ENCODE results near the gene MED13L. TPM values are rescaled to one million over a fixed set of nuclear protein-coding genes. Genes with fewer than 3 reads are reported as not detected.

The MED13L gene
- total RNA-seq, 4 donors from 2014 or later: 126 to 194 (median 154) TPM

DNA sequence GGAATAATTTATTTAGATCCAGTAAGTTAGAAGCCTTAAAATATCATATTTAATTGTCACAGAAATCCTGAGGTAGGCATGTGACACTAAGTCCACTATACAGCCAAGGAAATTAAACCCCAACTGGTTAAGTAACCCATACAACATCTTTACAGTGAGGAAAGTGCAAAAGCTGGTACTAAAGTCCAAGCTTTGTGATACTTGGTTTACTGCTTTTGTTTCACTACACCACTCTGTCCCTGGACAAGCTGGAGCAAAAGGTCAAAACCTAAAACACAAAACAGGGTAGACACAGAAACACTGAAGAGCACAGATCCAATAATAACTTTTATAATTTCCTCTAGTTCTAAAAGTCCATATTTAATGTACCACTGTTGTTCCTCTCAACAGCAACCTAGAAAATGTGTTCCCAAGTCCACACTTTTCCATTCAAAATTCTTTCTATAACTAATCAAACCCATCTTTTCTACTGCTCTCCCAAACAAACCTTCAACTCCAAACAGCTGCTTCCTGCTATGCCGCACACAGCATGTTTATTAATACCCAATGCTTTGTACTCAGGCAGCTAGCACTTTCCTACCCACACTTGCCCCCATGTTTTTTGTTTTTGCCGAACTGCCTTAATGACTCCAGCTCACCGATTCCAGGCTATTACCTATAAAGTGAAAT, 90.9 kb downstream of the MED13L start:
- Histone ChIP-seq H3K36me3 (no peaks in the 10 kb centered on the region), H3K9me3 (no peaks in the 10 kb centered on the region), H3K27ac (no peak overlapping the region), H3K4me1 (peaks cover 11 to 61% (median 27%) of the 10 kb centered on the region in 4 donors), H3K27me3 (no peaks in the 10 kb centered on the region), H3K4me3 (no peak overlapping the region)
- DNase-seq: no peak
- in situ Hi-C loops (cut with MboI; ENCODE audit: low pct_ligation_motif_present in 1 of 4, low pct_unique_long_range_greater_than_20kb in 1 of 4, low sequenced_read_pairs in 3 of 4): no loop called here
- TF ChIP-seq EP300 (IDR thresholded peaks at IDR 0.05; ENCODE audit: low read depth): no peak
- 52 to 73% methylated on average over 3 of the region's 3 CpGs for WGBS, 2 donors (ENCODE audit: low coverage in 1 of 2)
- intact Hi-C loops (cut with DNase I; ENCODE audit: low total_unique reads): no loop called here

DNA sequence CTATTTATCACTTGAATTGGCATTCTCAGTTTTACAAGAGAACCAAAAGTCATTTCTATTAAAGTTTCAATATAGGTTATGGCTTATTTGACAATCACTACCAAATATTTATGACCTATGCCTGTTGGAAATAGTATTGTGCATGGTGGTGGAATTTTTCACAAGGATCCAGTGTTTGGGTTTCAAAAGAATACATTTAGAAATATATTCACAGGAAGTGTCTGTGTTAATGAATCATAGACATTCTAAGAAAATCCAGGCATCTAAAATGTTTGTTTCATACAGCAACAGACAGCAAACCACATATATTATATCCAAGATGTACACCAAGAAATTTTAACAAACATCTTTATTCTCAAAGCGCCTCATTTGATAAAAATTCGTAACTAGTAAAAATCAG, 92.7 kb downstream of the MED13L start:
- in situ Hi-C loops (cut with MboI; ENCODE audit: low pct_ligation_motif_present in 1 of 4, low pct_unique_long_range_greater_than_20kb in 1 of 4, low sequenced_read_pairs in 3 of 4): no loop called here
- intact Hi-C loops (cut with DNase I; ENCODE audit: low total_unique reads): no loop called here
- no peaks in the 10 kb centered on the region for H3K36me3 ChIP-seq
- TF ChIP-seq POLR2AphosphoS5 (IDR thresholded peaks at IDR 0.05): no peak
- TF ChIP-seq EP300 (IDR thresholded peaks at IDR 0.05; ENCODE audit: low read depth): no peak
- TF ChIP-seq POLR2A (IDR thresholded peaks at IDR 0.05): no peak
- TF ChIP-seq, protein P1, sequence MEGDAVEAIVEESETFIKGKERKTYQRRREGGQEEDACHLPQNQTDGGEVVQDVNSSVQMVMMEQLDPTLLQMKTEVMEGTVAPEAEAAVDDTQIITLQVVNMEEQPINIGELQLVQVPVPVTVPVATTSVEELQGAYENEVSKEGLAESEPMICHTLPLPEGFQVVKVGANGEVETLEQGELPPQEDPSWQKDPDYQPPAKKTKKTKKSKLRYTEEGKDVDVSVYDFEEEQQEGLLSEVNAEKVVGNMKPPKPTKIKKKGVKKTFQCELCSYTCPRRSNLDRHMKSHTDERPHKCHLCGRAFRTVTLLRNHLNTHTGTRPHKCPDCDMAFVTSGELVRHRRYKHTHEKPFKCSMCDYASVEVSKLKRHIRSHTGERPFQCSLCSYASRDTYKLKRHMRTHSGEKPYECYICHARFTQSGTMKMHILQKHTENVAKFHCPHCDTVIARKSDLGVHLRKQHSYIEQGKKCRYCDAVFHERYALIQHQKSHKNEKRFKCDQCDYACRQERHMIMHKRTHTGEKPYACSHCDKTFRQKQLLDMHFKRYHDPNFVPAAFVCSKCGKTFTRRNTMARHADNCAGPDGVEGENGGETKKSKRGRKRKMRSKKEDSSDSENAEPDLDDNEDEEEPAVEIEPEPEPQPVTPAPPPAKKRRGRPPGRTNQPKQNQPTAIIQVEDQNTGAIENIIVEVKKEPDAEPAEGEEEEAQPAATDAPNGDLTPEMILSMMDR (IDR thresholded peaks at IDR 0.05): no peak
- H3K4me3 ChIP-seq: no peak overlapping the region
- peaks cover 11 to 53% (median 25%) of the 10 kb centered on the region in 4 donors for H3K4me1 ChIP-seq
- DNase-seq: no peak
- H3K27ac ChIP-seq: no peak overlapping the region
- no peaks in the 10 kb centered on the region for H3K9me3 ChIP-seq
- 91 to 97% methylated on average over 2 of the region's 2 CpGs for WGBS, 2 donors (ENCODE audit: low coverage in 1 of 2)
- H3K27me3 ChIP-seq: no peaks in the 10 kb centered on the region

DNA sequence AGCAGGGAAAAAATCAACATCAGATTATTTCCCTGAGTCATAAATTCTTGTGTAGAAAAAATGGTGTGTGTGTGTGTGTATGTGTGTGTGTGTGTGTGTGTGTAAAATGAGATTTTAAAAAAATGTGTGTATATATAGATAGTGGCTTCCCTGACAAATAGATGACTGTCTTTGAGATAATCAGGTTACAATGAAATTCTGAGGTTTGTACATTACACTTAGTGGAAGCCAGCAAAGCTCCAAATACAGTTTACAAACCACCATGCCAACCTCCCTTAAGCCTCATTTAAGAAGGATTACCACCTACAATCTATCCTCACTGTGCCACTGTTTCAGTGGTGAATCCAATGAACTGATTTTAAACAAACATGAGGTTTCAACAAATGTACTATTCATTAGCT, 93.8 kb downstream of the MED13L start:
- no peak for TF ChIP-seq EP300 (IDR thresholded peaks at IDR 0.05; ENCODE audit: low read depth)
- TF ChIP-seq POLR2AphosphoS5 (IDR thresholded peaks at IDR 0.05): no peak
- TF ChIP-seq, protein P1 (IDR thresholded peaks at IDR 0.05): no peak
- no peak for TF ChIP-seq POLR2A (IDR thresholded peaks at IDR 0.05)
- no peaks in the 10 kb centered on the region for H3K27me3 ChIP-seq
- in situ Hi-C loops (cut with MboI; ENCODE audit: low pct_ligation_motif_present in 1 of 4, low pct_unique_long_range_greater_than_20kb in 1 of 4, low sequenced_read_pairs in 3 of 4) (no loop called here), intact Hi-C loops (cut with DNase I; ENCODE audit: low total_unique reads) (no loop called here)
- H3K4me1 ChIP-seq: peaks cover 11 to 48% (median 22%) of the 10 kb centered on the region in 4 donors
- H3K4me3 ChIP-seq: no peak overlapping the region
- no peak overlapping the region for H3K27ac ChIP-seq
- H3K36me3 ChIP-seq: no peaks in the 10 kb centered on the region
- no peaks in the 10 kb centered on the region for H3K9me3 ChIP-seq
- no peak for DNase-seq

DNA sequence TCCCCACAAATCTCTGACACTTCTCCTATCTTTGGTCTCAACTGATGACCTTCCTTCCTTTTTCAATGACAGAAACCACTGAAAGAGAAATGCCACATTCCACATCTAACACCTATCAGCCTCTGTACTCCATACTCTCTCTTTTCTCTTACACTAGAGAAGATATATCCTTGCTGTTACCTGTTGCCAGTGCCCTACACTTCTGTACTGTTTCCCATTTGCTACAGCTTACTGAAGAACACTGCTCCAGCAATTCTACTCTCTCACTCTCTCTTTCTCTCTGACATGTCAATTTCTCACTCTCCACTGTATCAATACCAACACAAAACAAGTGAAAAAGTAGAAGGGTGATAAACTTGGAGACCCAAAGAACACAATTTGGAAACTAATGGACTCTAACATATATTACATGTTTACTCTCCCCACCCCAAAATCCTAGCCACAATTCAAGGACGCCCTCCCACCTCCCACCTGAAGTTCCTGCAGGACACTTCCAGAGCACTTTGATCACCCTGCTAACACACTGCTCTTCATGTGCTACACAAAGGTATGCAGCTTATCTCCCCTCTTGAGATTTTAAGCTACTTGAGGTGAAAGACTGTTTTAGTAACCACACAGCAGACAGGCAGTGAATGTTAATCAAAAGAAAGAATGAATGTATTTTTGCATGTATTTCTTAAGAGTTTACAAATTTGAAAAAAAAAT, 95.0 kb downstream of the MED13L start:
- Histone ChIP-seq H3K4me3 (no peak overlapping the region), H3K4me1 (peaks cover 11 to 39% (median 21%) of the 10 kb centered on the region in 4 donors), H3K27ac (no peak overlapping the region), H3K9me3 (no peaks in the 10 kb centered on the region), H3K36me3 (no peaks in the 10 kb centered on the region), H3K27me3 (no peaks in the 10 kb centered on the region)
- DNase-seq: no peak
- TF ChIP-seq POLR2A (IDR thresholded peaks at IDR 0.05): no peak
- no peak for TF ChIP-seq EP300 (IDR thresholded peaks at IDR 0.05; ENCODE audit: low read depth)
- TF ChIP-seq POLR2AphosphoS5 (IDR thresholded peaks at IDR 0.05): no peak
- TF ChIP-seq, protein P1 (IDR thresholded peaks at IDR 0.05): no peak
- 67 to 88% methylated on average over 1 of the region's 1 CpG for WGBS, 2 donors (ENCODE audit: low coverage in 1 of 2)
- intact Hi-C loops (cut with DNase I; ENCODE audit: low total_unique reads) (no loop called here), in situ Hi-C loops (cut with MboI; ENCODE audit: low pct_ligation_motif_present in 1 of 4, low pct_unique_long_range_greater_than_20kb in 1 of 4, low sequenced_read_pairs in 3 of 4) (no loop called here)

Data from transverse colon (tissue), 4 donors.